GM19035 (cell line): ENCODE measurements around the gene BCORL1.

ENCODE experiments used
- ATAC-seq: cut with Tn5 transposase; IDR thresholded peaks from one replicate; pipeline ENCODE4 v1.9.1; 2021; ENCODE audit not compliant: unreplicated experiment

BCORL1 gene

DNA sequence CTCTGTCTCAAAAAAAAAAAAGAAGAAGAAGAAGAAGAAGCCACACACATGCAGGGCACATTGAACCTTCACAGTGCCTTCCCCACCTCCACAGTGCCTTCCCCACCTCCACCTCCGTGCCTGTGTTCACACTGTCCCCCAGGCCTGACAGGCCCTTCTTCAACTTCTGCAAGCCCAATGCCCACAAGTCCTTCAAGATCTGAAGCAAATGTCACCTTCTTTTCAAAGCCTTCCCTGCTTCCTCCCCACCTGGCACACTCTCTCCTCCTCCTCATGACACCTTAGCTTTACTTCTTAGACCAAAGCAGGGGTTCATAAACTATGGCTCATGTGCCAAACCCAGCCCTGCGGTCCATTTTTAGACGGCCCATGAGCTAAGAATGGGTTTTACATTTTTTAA, 107.9 kb downstream of the BCORL1 start:
- ATAC-seq = no peak

DNA sequence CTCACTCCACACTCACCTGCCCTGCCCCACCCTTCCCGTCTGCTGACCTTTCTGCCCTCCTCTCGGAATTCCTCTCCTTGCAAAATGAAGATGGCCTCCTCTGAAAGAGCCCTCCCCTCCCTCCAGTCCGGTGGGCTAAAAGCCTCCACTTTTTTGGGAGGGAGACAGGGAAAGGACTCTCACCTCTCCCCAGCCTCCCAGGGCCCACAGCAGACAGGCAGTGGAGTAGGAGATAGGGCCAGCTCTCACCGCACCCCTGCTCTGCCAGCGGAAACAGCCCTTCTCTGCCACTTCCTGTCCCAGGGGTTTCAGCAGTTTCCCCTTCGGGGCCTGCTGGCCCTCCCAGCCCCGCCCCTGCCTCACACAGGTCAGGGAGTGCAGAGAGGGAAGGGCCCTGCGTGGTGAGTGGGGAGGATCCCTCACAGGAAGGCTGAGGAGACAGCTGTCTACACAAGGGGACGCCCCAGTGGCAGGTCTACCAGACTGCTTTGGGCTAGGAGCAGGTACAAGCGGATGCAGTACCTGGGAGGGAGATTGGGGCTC, 109.6 kb downstream of the BCORL1 start:
- ATAC-seq = peak; percentile 99

- no peak for ATAC-seq
Measured at GRCh38 chrX:130093271-130093670, 110.8 kb downstream of the BCORL1 start.

GRCh38 chrX:130094696-130095095, 112.3 kb downstream of the BCORL1 start:
- ATAC-seq = no peak

DNA sequence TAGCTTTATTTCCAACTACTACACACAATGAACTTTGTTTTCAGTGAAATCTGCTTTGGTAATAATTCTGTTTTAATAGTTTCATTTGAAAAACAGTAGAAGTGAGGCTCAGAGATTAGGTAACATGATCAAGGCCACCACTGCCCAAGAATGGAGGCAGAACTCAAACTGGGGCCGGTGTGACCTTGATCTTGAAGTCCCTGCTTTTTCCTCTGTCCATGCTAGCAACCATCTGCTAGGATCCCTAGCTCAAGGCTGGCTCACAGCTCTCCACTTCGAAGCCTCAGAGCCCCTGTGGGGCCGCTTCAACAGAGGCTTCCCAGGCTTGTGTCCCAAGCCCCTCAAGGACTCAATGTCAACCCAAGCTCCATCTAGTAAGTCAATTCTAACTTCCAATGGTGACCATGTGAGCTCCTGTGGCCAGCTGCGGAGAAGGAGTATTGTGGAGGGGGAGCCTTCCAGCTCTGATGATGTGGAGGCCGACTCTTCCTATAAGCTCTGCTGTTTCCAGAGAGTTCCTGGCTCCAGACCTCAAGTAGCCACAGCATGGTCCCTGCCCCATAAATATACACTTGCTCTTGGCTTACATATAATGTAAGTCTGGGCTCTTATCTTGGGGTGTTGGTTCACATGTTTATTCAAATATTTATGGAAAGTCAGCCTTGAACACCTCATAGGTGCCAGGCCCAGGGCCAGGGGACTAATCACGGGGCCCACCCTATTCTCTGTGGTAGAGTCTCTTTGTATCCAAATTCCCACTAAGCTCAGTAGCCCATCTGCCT, 113.0 kb downstream of the BCORL1 start:
- no peak for ATAC-seq

- ATAC-seq = no peak
Measured at GRCh38 chrX:130097507-130098209, 115.2 kb downstream of the BCORL1 start.

- ATAC-seq = no peak
Measured at GRCh38 chrX:130098210-130098552, 115.7 kb downstream of the BCORL1 start.

DNA sequence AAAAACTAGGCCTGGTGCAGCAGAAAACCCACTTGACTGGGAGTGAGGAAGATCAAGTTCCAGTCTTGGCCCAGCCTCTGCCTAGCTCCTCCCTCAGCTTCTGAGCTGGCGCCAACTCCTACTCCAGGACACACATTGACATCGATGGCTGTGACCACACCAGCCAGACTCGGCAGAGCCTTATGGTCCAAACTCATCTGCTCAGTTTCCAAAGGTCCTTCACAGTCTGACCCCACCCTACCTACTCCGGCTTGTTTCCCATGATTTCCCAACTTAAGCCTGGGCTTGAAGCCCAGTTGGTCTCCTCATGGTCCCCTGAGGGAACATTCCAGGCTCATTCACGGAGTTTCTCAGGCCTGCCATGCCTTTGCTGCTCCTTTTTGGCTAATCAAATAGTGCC, 117.7 kb downstream of the BCORL1 start:
- ATAC-seq = no peak

DNA sequence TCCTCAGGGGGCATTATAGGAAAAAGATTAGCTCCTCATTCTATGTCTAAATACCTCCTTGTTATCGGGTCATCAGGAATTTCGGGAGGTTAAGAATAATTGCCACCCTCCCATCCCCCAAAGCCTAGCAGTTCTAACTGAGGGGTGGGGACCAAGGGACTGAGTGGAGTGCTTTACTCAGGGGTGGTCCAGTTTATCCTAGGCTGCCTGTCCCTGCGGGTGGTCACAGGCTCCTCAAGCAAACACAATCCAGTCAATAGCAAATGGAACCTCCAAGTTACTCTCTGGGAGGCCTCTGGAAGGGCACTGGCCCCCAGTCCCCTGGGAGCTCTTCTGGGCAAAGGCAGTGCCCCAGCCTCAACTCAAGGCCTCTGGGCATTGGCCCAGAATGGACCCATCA, 121.2 kb downstream of the BCORL1 start:
- no peak for ATAC-seq

- no peak for ATAC-seq
Measured at GRCh38 chrX:130105244-130105643, 122.8 kb downstream of the BCORL1 start.

DNA sequence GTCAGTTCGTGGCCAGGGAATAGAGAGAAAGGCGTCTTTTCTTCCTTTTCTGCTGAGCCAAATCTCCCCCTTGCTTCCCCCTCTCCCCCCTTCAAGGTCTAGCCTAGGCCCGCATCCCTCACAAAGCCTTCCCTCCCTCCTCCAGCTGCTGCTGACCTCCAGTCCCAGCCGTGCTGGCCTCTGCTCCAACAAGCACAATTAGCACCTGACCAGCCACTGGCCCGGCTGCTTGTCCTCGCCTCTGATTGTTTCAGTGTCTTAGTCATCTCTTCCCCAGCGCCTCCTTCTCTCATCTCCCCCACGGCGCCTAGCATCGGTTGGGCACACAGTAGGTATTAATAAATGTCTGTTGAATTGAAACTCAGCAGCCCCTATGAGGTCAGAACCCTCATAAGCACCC, 123.6 kb downstream of the BCORL1 start:
- no peak for ATAC-seq
